Skeletal muscle cell (primary cell): ENCODE measurements around the gene HNRNPM.
"Not testable (repeated sequence)": the region's sequence is repeated elsewhere in the genome, so short reads cannot be mapped to it uniquely, and the experiment has no call there.

ENCODE experiments used
- DNase-seq: peaks from one replicate; pipeline ENCODE4 v3.0.0-alpha.2; 2010; ENCODE audit warnings: low read depth
- H3K4me3 ChIP-seq: 2 replicates; pipeline ENCODE4 v1.5.1; 2011; ENCODE audit warnings: low read depth, mild to moderate bottlenecking, control low read depth, low read length, moderate library complexity

Gene HNRNPM

GRCh38 chr19:8501981-8502380 is 57.2 kb downstream of the HNRNPM start:
- no peak for DNase-seq
- H3K4me3 ChIP-seq: no peak overlapping the region

DNA sequence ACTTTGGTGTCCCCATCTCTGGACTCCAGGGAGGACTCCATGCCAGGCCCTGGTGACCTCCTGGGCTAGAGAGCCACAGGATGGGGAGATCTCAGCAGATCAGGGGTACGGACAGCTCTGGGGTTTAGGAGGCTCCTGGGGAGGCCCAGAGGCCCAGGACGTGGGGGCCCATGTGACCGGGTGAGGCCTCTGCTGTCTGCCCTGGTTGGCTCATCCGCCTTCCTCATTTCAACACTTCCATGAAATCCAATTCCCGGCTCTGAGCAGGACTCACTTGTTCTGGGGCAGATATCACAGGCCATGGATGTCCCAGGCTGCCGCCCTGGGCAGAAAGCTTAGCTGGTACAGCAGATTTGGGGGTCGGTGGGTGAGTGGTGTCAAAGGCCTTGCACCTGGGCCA is 58.7 kb downstream of the HNRNPM start:
- no peak overlapping the region for H3K4me3 ChIP-seq
- DNase-seq: no peak

DNA sequence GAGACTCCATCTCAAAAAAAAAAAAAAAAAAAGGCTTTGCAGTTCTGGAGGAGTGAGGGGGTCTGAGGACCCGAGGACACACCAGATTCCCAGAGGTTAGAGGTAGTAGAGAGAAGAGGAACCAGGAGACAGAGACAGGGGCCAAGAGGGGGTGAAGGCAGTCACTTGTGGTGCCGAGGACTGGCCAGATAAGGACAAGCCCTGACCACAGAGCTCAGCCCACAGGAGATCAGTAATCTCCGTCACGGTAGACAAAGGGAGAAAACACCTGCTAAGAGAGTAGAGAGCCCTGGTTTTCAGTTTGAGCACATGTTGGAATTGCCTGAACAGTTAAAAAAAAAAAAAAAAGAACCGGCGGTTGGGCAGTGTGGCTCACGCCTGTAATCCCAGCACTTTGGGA is 59.4 kb downstream of the HNRNPM start:
- no peak overlapping the region for H3K4me3 ChIP-seq
- DNase-seq: no peak

DNA sequence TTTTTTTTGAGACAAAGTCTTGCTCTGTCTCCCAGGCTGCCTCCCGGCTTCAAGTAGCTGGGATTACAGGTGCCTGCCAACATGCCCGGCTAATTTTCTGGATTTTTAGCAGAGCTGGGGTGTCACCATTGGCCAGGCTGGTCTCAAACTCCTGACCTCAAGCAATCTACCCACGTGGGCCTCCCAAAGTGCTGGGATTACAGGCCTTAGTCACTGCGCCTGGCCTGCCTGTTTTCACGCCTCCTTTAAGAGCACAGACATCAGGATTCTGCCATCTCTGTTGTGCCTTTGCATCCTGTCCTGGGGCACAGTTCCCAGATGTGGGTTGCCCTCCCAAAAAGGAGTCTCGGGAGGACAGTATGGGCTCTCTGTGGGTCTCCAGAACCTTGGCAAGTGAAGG is 60.1 kb downstream of the HNRNPM start:
- DNase-seq: no peak
- no peak overlapping the region for H3K4me3 ChIP-seq

DNA sequence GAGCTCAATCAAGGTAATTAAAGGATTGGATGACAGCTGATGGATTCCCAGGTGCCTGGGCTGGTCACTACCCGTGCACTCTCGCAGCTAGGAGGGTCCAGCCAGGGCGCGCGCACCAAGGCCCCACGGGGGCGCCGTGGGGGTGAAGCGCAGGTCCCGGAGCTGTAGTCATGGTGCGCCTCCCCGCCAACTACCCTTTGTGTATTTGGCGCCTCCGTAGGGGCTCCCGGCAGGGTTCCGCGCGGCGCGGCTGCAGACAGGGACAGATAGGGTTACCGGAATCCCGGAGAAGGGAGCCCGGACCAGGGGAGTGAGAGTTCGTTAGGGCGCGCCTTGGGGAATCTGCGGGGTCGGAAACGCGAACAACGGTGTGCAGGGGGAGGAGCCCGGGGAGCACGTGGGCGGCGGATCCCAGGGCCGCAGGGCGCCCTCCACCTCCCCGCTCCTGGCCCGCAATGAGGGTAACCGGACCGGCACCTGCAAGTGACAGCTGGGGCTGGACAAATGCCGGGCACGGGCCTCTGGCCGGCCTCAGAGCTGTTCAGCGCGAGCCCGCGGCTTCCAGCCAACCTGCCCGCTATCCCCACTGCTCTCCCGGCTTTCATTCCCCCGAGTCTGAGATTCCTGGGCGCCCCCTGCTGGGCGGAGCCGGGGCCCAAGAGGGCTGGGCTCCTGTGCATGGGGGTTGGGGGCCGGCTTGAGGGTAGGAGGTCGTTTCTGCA is 61.1 kb downstream of the HNRNPM start:
- H3K4me3 ChIP-seq: peak overlapping the region; percentile 55
- DNase-seq: no peak

DNA sequence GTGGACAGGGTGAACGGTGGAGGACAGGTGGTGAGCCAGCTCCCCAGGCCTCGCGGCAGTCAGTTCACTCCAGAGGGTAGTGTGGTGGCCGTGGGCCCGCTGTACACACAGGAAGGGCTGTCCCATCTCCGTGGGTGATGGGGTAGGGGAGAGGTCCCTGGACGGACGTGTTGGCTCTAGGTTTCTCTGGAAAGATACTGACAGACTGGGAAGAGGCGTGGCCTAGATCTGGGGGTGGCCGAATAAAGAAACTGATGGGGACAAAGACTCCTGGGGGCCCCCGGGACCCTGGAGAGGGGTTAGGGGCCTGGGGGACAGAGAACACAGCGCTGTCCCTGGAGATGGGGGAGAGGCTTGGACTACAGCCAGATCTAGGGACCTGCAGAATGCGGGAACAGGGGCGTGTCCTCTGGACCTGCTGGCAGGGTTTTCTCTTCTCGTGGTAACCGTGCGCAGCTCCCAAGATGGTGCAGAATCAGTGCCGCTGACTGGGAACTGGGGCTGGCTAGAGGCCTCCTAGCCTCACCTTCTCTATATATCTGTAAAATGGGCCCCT is 61.7 kb downstream of the HNRNPM start:
- DNase-seq: no peak
- H3K4me3 ChIP-seq: peak overlapping the region; percentile 55

- no peak for DNase-seq
- H3K4me3 ChIP-seq: no peak overlapping the region
These were observed 65.9 kb downstream of the HNRNPM start for GRCh38 chr19:8510589-8511115.

GRCh38 chr19:8511573-8512101 is 66.9 kb downstream of the HNRNPM start:
- H3K4me3 ChIP-seq: no peak overlapping the region
- no peak for DNase-seq

DNA sequence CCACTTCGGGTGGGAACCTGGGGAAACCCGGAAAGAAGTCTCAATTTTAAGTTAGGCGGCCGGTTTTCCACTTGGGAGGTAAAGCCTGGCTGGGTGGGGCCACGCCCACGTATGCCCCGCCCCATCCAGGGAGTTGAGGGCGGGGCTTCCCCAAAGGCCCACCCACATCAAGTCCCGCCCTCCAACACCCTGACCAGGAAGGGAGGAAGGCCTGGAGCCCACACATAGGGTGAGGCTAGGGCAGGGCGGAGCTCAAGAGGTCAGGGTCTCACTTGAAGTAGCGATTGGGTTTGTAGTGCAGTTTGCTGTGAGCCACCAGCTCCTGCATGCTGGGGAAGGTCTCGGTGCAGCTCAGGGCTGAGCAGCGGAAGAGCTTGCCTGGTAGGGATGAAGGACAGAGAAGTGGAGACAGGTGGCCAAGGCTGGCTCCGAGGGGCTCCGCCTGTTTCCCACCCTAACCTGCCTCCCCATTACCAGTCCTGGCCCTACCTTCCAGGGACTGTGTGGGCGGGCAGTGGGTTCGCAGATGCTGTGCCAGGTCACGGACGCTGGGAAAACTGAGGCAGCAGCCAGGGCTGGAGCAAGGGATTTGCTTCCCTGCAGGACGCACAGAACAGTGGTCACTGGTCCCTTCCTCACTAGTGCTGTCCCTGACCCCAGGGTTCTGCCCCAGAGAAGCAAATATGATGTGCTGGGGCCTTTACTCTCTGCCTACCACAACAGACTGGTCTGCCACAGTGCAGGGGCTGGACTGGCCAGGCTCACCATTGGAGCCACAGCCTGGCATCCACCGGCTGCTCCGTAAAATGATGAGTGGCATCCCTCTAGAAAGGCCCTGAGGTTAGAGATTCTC is 67.6 kb downstream of the HNRNPM start:
- DNase-seq: no peak

GRCh38 chr19:8513036-8513686 is 68.4 kb downstream of the HNRNPM start:
- DNase-seq: no peak
- H3K4me3 ChIP-seq: peak overlapping the region; percentile 67

More for the DNA sequence above, 67.6 kb downstream of the HNRNPM start:
- no peak overlapping the region for H3K4me3 ChIP-seq

GRCh38 chr19:8513687-8514504 is 69.1 kb downstream of the HNRNPM start, which contains the start of gene ZNF414:
ZNF414 (minus strand) TSS chr19:8514167; CDS start chr19:8514046, 121 bp downstream.
- DNase-seq: peak; percentile 87
- H3K4me3 ChIP-seq: peak within 1 kb of the TSS; percentile 67

- peak overlapping the region; percentile 67 for H3K4me3 ChIP-seq
- DNase-seq: not testable (repeated sequence)
These were observed 69.8 kb downstream of the HNRNPM start for GRCh38 chr19:8514505-8515009.

DNA sequence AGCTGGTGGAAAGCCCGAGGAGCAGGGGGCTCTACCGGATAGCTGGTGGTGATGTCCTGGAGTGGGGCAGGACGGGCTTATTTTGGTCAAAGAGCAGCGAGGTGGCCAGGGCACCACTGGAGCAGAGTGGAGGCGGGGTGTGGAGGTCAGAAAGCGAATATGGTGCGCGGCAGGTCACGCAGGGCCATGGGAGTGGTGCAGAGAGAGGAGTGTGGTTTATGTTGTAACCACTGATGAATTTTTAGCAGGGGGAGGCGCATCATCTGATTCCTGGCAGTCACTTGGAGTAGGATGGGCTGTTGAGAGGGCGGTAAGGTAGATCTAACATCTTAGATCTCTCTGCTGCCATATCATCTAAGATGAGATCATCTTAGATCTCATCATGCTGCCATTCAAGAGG is 70.5 kb downstream of the HNRNPM start:
- DNase-seq: no peak
- H3K4me3 ChIP-seq: no peak overlapping the region

- DNase-seq: peak; percentile 58
- H3K4me3 ChIP-seq: no peak overlapping the region
These were observed 73.0 kb downstream of the HNRNPM start for GRCh38 chr19:8517551-8518442.

DNA sequence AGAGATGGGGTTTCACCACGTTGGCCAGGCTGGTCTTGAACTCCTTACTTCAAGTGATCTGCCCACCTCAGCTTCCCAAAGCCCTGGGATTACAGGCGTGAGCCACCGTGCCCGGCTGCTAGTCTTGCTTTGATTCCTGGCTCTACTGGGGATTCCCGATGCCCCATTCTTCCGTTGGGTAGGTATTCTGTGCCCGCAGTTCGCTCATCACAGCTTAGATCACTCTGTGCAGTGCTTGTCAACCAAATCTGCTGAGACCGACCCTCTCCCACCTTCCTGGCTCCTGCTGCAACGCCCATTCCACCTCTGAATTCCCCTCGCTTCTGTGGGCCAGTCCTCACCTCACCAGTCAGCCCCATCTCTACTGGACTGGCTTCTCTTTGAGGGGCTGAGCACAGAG is 73.8 kb downstream of the HNRNPM start:
- DNase-seq: no peak
- H3K4me3 ChIP-seq: no peak overlapping the region

- DNase-seq: no peak
- no peak overlapping the region for H3K4me3 ChIP-seq
These were observed 74.6 kb downstream of the HNRNPM start for GRCh38 chr19:8519388-8519787.

DNA sequence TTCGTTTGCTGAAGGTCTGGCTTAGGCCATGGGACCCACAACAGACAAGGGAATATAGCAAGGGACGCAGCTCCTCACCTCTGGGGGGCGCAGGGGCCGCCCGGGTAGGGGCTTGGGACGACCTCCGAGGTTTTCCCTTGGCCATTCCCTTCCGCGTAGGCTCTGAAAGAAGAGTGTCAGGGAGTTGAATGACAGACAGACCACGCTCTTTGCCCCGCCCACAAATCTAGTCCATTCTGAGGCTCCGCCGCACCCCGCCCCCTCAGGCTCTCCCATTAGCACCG is 80.6 kb downstream of the HNRNPM start:
- peak overlapping the region; percentile 42 for H3K4me3 ChIP-seq
- DNase-seq: no peak
